Activated T-cell treated with anti-CD3 and anti-CD28 coated beads, Interleukin-2, amount 50 U/mL, for 1 hour (primary cell): ENCODE data around the gene CD74.
"Not testable (repeated sequence)": the region's sequence is repeated elsewhere in the genome, so short reads cannot be mapped to it uniquely, and the experiment has no call there.

Experiments
- DNase-seq: peaks from one replicate; pipeline ENCODE4 v3.0.0-alpha.2; 2020

The CD74 gene

DNA sequence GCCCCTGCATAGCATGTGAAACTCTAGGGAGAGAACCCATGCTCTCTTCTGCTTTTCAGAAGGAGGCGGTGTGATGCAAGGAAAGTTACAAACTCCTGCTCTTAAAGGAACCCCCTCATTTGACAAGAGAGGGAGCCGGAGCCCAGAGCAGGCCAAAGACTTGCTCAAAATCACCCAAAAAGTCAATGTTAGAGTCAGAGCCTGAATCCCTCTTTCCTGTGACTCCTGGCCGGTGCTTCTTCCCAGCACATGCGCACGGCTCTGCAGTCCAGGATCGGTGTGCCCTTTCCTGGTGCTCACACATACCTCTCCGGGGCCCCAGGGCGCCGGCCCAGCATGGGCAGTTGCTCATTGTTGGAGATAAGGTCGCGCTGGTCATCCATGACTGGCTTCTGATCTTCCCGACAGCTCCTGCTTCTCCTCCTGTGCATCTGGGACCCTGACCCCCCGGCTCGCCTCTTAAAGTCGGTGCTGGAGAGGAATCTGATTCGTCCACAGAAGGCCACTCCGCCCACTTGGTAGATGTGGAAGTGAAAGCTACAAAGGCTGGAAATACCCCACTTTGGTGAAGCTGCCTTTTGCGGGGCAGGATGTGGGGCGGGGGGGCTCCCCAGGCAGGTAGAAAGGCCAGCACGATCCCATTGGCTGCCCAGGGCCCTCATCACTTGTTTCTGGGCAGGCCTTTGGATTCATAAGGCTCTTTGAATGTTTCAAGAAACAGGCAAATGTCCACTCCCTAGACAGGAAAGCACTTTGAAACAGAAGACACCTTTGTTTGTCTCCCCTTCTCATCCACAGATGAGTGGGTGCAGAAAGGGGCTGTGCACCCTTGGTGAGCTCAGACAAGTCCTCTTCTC, at the start of gene CD74:
CD74 (minus strand) TSS at position 592 of the 857 bp plus-strand sequence; CDS start at position 431, 161 bp downstream.
- DNase-seq: peak; percentile 88

- no peak for DNase-seq
Observed at GRCh38 chr5:150461231-150461630, 48.5 kb upstream of the CD74 start.

GRCh38 chr5:150460781-150461180, 48.1 kb upstream of the CD74 start:
- no peak for DNase-seq

GRCh38 chr5:150458802-150459557, 46.3 kb upstream of the CD74 start:
- peak; percentile 92 for DNase-seq

GRCh38 chr5:150457562-150458240, 45.0 kb upstream of the CD74 start:
- no peak for DNase-seq

DNA sequence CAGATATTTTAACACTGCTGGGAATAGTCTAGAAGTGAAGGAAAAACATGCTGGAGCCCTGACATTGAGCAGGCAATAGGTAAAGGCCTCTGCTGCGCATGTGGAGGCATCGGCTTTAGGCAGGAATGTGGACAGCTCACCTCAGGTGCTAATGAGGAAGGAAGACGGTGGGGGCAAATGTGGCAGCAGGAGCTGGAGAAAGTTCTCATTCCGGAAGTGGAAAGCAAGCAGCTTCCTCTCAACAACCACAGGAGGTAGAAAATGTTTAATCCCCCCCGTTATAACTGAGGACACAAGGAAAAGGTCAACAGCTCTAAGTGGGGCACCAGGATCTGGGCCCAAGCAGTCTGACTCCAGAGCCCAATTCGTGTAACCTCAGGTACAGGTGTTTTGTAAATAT, 44.4 kb upstream of the CD74 start:
- DNase-seq: no peak

DNA sequence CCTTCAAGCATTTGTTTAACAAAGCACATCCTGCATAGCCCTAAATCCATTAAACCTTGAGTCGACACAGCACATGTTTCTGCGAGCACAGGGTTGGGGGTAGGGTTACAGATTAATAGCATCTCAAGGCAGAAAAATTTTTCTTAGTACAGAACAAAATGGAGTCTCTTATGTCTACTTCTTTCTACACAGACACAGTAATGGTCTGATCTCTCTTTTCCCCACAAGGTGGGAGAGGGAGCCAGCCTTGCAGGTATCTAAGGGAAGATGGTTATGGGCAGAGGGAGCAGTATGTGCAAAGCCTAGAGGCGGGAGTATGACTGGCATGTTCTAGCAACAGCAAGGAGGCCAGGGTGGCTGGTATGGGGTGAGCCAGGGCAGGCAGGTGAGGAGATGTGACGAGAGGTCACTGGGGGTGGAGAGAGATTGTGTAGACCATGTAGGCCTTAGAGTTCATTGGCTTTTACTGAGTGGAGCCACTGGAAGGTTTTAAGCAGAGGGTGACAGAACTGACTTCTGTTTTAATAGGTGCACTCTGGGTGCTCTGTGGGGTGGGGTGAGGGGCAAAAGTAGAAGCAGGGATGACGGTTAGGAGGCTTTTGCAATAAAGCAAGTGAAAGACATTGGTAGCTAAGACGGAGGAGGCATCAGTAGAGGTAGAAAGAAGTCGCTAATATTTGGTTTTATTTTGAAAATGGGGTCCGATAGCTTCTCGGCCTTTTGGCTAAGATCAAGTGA, 42.0 kb upstream of the CD74 start:
- DNase-seq: no peak

GRCh38 chr5:150454027-150454426, 41.3 kb upstream of the CD74 start:
- DNase-seq: not testable (repeated sequence)

DNA sequence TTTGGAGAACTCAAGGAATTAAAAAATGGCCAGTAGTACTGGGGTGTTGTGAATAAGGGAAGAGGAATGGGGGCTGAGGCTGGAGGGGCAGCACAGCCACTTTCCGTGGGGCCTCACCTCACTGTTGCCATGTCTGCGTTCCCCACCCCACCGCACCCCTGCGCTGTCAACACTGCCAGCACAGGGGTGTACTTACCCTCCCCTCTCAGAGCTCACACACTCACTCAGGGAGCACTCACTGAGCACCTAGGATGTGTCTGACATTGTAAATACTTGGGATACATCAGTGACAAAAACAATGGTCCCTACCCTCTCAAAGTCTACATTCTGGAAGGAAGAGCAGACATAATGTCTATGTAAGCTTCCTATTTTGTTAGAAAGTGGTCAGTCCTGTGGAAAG, 40.2 kb upstream of the CD74 start:
- DNase-seq: no peak

DNA sequence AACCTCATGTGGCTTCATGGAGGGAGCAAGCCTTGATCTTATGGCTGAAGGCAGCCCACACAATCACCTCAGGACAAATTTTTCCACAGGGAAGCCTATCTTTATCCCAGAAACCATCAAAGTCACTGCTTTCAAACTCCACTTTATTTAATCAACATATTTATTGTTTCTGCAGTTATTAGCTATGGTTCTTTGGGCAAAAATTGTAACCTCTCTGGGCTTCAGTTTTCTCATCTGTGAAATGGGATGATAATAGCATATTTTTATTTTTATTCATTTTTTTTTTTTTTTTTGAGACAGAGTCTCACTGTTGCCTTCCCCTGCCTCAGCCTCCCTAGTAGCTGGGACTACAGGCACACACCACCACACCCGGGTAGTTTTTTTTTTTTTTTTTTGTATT, 38.9 kb upstream of the CD74 start:
- DNase-seq: no peak

DNA sequence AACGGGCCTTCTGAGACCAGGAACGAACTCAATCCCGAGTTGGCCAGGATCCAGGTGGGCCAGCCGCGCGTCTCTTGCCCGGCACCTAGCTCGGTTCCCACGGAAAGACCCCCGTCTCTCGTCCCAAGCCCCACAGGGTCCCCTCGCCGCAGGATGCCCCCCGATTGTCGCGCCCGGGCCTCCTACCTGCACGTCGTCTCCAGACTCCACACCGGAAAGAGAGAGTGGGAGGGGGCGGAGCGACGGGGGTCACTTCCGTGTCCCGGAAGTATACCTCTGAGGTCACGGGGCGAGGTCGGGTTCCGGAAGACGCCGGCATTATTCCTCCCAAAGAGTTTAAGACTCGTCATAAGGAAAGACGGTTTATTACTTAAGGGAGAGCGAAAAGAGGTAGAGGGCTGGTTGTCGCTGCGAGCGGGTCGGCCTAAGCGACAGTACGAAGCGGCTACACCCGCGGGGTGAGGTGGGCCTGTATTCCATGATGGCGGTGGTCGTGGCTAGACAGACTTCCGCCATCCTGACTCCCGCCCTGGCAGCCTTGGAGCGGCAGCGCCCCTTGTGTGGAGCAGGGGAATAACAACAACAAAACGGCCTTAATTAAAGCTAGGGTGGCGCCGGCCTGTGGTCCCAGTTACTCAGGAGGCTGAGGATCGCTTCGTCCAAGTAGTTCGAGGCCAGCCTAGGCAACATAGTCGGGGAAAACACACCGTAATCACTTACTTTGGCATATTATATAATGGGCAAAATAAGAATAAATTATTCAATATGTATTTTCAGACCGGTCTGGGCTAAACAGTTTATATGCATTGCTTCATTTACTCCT, 37.0 kb upstream of the CD74 start, which contains the start of gene RPS14:
RPS14 (minus strand) TSS at position 223 of the 823 bp plus-strand sequence. CDS start 2,006 bp downstream, outside the sequence.
- peak; percentile 93 for DNase-seq

GRCh38 chr5:150448952-150449516, 36.3 kb upstream of the CD74 start:
- no peak for DNase-seq

DNA sequence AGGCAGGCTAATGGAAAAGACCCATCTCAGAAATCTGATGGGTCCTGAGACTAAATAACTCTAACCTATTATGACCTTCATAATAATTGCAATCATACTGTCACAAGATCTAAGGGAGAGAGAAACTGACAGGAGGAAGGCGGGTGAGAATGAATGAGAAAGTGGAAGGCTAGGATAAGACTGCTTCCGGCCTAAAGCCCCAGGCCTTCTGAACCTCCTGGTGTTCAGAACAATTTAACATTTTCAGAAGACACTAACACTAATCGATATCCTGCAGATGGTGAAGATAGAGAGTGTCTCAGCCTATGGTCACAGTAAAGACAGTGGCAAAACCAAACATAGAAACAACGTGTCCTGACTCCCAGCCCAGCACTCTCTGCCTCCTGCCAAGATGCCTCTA, 35.6 kb upstream of the CD74 start:
- DNase-seq: no peak

- DNase-seq: no peak
Observed at GRCh38 chr5:150447188-150447587, 34.5 kb upstream of the CD74 start.

DNA sequence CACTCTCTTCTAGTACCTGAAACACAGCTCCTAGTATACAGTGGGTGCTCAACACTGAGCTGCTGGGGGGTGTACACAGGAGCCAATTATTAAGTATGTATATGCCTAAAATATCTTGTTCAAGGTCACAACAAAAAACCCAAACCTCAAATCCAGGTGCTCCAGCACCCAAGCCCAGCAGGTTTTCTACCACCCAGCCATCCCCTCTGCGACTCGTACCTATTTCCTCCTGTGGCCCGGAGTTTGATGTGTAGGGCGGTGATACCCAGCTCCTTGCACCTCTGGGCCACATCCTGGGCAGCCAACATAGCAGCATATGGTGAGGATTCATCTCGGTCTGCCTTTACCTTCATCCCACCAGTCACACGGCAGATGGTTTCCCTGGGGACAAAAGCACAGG, 33.9 kb upstream of the CD74 start:
- DNase-seq: no peak

DNA sequence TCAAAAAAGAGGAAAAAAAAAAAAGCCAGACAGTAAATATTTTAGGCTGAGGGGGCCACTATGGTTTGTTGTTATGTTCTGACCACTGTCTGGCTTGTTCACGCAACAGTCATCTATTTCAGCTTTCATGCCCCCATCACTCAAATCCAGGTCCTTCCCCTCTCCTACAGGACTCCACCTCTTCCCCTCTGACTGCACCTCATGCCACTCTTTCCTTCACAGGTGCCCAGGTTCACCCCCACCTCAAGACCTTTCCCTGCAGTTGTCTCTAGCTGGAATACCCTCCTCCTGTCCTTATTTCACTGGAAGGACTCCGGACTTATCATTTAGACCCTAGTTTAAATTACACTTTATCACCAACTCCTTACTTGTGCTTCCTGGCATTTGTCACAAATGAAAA, 33.4 kb upstream of the CD74 start:
- no peak for DNase-seq

DNA sequence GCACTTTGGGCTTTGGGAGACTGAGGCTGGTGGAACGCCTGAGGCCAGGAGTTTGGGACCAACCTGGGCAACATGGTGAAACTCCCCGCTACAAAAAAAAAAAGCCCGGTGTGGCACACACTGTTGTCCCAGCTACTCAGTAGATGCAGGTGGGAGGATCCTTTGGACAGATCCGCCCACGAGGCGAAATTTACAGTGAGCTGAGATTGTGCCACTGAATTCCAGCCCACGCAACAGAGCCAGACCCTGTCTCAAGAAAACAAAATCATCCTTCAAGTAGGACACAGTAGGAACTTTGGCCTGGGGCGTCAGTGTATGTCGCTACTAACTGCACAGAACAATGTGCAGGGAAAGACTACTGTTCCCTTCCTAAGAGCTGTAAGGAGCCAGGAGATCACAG, 32.1 kb upstream of the CD74 start:
- no peak for DNase-seq

- DNase-seq: no peak
Observed at GRCh38 chr5:150443242-150444075, 30.7 kb upstream of the CD74 start.

DNA sequence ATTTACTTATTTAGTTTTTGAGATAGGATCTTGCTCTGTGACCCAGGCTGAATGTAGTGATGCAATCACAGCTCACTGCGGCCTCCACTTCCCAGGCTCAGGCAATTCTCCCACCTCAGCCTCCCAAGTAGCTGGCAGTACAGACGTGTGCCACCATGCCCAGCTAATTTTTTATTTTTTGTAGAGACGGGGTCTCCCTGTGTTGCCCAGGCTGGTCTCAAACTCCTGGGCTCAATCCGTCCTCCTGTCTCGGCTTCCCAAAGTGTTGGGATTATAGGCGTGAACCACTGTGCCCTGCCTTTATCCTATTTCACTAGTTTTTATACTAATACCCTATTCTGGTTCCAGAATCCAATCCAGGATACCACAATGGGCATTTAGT, 30.0 kb upstream of the CD74 start:
- no peak for DNase-seq
